GM18867 (cell line): Measurements from ENCODE around the gene RELT.
A peak's percentile ranks its signal among the peaks of the same experiment; 100 is the strongest.

Source experiments
- ATAC-seq: cut with Tn5 transposase; IDR thresholded peaks from one replicate; pipeline ENCODE4 v1.9.1; 2021; ENCODE audit warnings: mild to moderate bottlenecking, moderate library complexity; ENCODE audit not compliant: unreplicated experiment

The RELT gene, protein sequence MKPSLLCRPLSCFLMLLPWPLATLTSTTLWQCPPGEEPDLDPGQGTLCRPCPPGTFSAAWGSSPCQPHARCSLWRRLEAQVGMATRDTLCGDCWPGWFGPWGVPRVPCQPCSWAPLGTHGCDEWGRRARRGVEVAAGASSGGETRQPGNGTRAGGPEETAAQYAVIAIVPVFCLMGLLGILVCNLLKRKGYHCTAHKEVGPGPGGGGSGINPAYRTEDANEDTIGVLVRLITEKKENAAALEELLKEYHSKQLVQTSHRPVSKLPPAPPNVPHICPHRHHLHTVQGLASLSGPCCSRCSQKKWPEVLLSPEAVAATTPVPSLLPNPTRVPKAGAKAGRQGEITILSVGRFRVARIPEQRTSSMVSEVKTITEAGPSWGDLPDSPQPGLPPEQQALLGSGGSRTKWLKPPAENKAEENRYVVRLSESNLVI

DNA sequence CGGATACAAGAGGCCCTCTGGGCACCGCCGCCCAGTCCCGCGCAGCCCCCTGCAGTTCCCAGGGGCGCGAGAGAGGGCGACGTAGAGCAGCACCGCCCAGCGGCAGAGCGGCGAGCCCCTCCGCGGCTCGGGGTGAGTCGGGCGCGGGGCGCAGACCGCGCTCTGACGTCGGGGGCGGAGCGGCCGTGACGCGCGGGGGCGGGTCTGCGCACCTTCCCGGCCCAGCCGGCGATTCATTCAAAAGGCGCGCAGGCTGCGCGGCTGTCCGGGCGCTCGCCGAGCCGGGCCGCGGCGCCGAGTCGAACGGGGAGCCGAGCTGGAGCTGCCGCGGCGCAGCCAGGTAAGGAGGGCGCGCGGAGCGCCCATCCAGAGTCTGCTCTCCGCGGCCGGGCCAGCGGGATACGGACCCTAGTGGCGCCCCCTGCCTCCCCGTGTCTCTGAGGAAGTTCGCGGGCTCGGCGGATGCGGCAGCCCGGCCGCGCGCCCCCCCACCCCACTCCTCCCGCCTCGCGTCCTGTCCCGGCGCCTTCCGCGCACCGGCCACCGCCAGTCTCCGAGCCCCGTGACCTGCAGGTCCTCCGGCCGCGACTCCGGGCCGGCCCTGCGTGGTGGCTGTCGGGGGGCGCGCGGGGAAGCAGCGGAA lies at the start of gene RELT:
Gene RELT, plus strand, starts transcription at position 240 of the 643 bp plus-strand sequence. CDS start 12,738 bp downstream, outside the sequence.
- peak; percentile 76 for ATAC-seq

DNA sequence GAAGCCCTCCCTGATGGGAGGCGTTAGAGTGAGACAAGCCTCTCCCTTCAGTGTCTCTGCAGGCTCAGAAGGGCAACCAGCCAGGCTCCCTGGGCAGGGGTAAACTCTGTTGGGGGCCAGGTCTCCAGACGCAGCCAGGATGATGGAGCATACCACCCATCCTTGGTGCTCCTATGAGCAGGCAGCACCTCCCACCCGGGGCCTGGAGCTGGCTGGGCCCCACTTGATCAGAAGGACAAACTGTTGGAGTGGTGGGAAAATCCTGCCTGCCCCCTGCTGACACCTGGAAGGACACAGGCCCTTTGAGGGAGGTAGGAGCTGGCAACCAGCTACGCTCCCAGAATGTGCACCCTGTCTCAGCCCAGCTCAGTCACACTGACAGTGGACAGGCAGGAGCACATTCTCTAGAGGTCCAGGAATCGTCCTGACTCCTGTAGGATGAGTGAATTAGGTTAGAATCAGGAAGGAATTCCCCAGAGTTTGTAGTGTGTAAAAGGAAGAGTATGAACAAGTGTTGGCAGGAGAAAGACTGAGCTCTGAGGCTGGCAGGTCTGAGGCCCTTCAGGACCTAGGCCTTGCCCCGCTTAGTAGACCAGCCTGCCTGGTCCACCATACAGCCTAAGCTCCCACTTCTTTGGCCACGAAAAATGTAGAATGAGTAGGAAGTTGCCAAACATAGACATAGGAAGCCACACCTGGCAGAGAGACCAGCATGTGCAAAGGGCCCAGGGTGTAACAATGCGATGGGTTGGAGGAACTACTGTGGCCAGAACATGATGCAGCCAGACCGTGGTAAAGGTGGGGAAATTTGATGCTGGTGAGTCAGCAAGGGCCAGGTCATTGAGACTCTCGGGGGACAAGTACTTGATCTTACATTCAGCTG lies 49.0 kb upstream of the RELT start:
- no peak for ATAC-seq

DNA sequence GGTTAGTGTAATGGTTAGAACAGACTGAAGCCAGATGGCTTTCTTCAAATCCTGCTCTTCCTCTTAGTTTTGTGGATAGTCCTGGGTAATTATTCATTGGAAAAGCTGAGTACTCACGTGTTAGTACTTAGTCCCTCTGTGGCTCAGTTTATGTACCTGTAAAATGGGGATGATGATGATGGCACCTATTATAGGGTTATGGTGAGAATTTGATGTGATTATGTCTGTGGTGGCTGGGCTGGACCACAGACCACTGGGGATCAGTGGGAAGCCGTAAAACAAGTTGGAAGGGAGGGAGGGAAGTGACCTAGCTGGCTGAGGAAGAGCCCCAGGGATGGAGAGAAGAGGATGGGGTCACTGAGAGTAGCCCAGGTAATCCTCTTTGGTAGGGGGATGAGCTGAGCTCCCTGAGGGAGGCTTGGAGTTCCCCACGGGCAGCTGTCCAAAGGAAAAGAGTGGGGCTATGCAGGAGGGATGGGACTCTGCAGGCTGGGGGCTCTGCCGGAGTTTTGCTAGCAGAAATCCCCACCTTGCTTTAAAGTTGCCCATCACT lies 48.3 kb upstream of the RELT start:
- no peak for ATAC-seq

DNA sequence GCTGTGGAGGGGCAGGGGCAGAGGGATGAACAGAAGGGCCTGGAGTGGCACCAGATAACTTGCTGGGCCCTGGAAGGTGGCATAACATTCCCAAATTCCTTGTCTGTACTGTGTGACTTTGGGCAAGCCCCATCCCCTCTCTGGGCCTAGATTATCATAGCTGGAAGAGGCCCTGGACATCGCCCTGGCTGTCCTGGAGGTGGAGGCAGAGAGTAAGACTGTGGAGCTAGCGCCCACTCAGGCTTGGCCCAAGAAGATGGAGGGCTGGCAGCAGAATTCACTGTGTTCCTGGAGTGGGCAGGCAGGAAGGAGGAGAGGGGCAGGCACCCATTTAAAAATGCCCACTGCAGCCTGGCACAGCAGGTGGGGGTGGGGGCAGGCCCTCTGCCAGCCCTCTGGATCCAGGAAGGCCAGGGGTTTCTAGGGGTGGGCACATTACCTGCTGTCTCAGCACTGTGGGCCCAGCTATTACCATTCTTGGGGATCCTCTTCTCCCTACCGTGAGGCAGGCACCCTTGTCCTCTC lies 45.6 kb upstream of the RELT start:
- no peak for ATAC-seq

DNA sequence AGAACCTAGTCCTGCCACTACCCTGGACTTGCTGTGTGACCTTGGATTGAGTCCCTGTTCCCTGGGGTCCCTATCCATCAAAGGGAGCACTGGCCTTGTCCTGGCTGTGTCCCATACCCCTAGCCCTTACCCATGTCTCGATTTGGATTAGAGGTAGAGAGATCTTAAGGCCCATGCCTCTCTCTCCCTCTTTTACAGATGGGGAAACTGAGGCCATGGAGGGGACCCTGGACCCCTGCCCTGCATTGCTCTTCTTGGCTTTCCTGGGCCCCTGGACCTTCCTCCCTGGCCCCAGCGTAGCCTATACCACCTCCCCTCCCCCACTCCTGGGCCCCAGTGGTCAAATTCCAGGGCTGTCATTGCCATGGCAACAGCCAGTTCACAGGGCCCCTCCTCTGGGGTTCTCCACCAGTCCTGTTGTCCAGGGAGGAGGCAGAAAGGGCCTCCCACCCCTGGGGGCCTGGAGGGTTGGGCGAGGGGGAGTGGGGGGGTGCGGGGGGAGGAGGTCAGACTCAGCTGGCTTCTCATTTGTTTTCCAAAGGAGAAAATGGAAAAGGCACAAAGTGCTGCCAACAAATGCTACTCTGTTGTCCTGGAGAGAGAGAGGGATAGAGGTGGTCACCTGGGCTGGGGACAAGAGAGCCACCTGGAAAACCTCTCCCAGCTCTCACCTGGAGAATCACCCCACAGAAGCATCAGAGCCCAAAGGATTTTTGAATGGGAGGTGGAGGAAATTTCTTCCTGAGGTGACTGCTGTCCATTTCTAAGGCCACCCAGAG lies 44.9 kb upstream of the RELT start:
- ATAC-seq = no peak

DNA sequence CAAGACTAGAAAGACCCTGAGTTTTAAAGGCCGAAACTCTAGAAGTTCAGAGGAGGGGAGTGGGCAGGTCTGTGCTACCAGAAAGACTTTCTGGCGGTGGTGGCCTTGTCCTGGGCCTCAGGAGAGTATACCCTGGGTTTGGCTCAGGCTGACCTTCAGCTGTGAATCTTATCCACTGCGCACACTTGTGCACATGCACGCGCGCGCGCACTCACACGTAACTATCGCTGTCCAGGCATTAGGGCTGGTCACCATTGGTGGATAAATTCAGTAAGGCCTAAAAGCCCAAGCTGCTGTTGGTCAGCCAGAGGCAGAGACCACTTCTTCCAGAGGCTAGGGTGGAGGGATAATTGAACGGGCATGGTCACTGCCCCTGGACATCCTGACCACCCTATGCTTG lies 43.0 kb upstream of the RELT start:
- ATAC-seq = no peak

DNA sequence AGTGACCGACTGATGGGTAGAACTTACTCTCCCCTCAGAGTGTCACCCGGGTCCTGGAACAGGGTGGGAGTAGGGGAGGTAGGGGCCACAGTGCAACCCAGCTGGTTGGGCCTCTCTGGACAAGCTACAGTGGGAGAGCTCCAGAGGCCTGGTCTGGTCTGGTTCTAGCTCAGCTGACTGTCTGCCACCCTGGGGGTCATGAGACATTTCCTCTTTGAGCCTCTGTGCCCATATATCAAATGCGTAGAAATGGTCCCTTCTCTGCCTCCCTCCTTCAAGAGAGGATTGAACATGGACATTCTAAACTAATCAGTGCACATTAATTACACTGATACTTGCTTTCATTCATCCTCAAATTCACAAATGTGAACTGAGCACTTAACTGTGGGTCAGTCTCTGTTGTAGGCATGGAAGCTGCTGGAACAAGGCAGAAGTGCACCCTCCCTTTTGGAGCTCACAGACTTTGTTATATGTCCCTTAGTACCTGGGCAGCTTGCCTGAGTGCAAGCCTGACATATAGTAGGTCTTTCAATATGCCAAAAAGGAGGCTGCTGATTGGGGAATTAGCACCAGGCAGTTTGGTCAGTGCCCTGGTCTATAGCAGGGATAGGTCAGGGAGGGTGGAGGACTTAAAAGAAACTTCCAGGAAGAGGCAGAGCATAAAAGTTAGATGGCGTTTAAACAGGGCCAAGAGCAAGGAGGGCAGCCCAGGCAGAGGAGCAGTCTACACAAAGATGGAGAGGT lies 42.4 kb upstream of the RELT start:
- ATAC-seq = no peak

DNA sequence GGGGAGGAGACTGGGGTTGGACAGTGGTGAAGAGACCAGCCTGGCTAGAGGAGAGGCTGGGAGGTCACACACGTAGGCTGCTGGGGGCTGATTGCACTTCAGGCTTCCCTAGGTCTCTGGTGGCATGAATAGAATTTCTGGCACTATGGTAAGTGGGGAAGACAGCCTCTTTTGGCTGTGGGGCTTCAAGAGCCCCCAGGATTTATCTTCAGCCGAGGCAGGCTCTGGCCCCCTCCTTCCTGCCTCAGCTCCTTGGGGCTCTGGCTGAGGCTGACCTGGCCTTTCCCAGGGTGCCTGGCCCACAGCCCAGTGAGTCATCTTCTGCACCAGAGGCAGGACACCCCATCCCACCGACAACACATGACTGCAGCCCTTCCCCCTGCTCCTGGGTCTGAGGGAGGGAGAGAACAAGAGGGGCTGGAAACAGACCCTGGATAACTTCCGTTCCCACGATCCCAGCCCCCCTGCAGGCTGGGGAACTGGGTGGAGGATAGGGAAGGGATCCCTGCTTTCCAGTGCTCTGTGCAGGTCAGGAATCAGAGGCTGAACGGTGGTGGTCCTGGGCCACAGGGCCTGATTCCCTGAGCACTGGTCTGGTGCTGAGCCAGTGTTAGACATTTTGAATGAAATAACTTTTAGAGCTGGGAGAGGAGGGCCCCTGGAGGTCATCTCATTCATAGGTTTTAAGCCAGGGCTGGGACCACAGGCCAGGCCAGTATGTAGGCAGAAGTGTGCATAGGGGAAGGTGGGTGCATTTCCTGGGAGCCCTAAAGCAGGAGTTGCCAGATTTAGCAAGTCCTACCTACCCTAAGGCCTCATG lies 41.6 kb upstream of the RELT start:
- no peak for ATAC-seq

DNA sequence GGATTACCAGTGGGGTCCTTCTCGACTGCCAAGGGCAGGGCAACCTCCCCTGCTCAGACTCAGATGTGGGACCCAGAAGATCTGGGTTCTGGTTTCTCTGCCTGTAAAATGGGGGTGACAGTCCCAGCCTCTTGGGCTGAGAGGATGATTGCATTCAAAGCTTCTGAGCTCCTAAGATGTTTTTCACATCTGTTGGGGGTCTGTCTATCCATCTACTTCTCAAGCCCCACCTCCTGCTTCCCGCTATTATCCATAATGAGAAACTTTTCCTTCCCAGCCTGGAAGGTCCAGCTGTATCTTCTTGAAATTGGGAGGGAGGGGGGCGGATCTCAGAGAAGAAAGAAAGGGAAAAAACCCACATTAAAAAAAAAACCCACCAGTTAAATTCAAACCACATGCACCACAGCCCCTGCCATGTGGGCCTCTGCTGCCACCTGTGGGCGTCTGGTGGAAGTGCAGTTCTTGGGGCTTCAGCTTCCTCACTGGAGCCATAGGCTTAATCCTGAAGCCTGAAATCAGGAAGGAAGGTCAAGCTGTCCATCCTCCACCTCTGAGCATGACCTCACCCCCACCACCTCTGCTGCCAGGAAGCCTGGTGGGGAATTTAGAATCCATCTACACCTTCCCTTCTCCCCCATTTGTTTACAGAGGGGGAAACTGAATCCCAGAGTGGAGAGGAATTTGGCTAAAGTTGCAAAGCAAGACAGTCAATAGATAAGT lies 40.8 kb upstream of the RELT start:
- no peak for ATAC-seq

DNA sequence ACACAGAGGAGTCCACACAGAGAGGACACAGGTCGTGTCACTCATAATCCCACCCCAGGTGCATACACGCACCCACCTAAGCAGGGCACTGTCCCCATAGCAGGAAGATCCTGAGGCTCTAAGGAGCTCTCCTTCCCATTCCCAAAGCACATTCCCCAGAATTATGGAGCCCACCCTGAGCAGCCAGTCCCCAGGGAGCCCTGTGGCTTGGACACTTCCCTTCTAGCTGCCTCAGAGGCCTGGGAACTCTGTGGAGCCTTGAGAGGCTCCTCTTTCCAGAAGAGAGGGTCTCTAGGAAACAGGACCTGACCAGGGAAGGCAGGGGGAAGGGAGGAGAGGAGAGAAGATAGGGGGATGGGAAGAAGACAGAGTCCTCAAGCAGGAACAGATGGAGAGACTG lies 38.4 kb upstream of the RELT start:
- ATAC-seq = no peak

DNA sequence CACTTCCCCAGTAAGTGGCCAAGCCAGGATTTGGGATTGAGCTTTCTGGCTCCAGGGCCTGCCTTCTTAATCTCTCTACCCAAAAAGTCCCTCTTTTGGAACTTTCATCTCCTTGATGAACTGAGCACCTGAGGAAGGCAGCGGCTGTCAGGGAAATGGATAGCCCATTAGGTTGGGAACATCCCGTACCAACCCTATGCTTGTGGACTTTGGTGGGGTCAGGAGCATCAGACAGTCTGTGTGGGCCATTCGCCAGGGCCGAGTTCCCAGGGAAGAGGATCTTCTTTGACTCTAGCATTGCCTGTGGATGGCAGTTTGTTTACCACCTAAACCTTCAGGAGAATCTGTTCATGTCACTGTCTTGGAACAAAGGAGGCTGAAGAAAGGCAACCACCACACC lies 37.9 kb upstream of the RELT start:
- no peak for ATAC-seq

DNA sequence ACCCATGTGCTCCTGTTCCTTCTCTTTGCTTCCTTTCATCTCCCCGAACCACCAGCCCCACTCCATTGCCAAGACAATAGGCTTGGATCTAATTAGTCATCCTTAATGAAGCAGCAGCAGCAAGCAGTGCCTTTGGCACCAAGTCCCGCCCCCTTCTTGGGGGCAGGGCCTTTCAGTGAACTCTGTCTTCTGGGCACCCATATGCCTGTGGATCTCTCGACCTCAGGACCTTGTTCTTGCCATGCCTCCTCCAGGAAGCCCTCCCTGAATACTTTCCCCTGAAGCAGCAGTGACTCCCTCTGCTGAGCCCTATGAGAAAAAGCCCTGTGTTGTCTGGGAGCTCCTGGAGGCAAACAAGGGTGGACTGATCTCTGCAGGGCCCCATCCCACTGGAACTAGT lies 36.0 kb upstream of the RELT start:
- no peak for ATAC-seq

DNA sequence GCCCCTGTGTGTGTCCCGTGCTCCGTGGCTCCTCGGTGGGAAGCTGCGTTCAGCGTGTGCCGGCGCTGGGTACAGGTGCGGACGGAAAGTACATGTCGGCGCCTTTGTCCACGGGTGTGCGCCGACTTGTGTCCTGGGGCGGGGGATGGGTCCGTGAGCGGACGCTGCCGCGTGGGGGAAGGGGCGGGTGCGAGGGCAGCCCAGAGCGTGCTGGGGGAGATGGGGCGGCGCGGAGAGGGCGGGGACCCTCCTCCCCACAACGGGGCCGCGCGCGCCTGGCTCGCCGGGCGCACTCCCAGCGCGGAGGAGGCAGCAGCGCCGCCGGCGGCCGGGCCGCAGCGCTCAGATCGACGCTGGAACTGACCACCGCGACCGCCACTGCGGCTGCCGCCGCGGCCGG lies 33.6 kb upstream of the RELT start:
- ATAC-seq = no peak

DNA sequence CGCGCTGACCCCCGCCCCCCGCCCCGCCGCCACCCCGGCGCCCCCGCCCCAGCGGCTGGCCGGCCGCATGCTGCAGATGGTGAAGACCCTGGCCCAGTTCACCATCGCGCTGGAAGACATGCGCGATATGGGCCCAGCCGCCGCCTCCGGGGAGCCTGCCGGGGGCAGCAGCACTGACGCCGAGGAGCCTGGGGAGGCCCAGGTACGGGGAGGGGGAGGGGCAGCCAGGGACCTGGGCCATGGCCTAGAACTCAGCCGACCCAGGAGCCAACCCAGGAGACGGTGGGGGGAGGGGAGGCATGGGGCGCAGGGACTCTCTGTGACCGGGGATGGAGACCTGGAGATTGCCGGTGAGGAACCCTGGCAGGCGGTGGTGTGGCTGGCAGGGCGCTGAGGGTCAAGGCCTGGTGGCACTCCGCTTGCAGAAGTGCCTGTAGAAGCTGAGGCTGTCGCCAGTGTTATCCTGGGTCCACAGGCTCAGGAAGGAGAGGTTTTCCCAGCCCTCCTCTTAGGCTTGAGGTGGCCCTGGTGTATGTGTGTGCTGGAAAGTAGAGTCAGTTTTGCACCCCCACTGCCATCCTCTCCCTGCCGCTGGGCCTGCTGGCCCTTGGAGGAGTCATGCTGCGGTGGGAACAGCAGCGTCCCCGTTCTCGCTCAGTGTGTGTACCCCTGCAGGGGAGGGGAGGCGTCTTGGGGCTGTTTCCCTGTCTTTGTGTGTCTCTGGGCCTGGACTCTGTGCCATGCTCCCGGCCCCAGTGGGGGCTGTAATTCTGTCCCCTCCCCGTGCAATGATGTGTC lies 32.9 kb upstream of the RELT start:
- ATAC-seq = no peak

DNA sequence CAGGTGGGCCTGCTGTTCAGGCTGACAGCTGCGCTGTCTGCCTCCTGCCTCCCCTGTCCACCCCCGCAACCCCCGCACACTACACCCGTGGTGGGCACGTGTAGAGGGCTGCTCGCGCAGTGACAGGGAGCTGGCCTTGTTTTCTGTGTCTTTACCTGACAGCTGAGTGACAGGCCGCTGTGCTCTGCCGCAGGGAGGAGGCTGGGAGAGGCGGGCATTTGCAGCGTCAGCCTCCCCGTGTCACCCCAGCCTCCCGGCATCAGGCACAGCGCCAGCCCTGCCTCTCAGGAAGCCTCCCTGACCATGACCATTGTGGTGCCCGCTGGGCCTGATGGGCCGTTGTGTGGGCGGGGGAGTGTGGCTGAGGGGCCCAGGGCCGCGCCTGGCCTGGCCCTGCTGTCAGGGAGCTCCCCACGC lies 32.0 kb upstream of the RELT start:
- ATAC-seq = no peak

DNA sequence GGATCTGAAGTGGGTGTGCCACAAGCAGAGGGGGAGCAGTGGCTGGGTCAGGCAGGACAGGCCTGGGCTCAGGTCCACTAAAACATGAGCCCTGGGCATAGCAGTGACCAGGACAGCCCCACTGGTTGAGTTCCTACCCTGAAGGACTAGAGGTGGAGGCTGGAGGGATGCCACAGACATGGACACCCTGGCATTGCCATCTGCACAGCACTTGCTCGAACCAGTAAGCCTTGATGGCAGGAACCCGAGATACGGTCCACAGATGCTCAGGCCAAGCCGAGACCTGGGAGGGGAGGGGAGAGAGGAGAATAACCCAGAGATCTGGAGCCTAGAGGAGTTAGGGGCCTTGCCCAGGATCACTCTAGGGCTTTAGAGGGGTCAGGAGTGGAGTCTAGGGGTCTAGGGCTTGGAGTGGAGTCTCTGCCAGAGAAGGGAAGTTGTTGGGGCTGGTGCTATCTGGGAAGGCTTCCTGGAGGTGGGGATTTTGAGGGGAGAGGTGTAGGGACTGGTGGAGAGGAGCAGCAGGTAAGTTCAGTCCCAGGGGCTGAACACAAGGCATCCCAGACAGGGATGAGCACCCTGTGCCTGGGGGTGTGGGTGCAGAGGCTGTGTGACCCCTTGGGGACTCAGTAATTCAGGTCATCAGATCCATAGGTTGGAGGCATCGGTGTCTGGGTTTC lies 30.6 kb upstream of the RELT start:
- no peak for ATAC-seq
